ENCODE data around the gene PLEKHB1.

Gene PLEKHB1

GRCh38 chr11:73635721-73636120, 10.7 kb upstream of the PLEKHB1 start:
- no peak for TF ChIP-seq EZH2phosphoT487 (IDR thresholded peaks at IDR 0.05; ENCODE audit: borderline replicate concordance, low read length)
- no peak for TF ChIP-seq CTCF (IDR thresholded peaks at IDR 0.05; ENCODE audit: low read depth, low read length, poor library complexity, severe bottlenecking)
- Histone ChIP-seq H3K36me3 (ENCODE audit: control insufficient read depth, low read length) (no peaks in the 10 kb centered on the region), H4K20me1 (ENCODE audit: control insufficient read depth, insufficient read depth, low read depth, low read length) (no peaks in the 10 kb centered on the region), H3K27me3 (ENCODE audit: control insufficient read depth, low read length) (no peaks in the 10 kb centered on the region), H3F3A (ENCODE audit: control insufficient read depth, insufficient read depth) (no peaks in the 10 kb centered on the region), H3K27ac (ENCODE audit: low read depth, low read length) (no peak overlapping the region), H3K79me2 (ENCODE audit: control insufficient read depth, low read length) (no peaks in the 10 kb centered on the region), H3K4me1 (ENCODE audit: control insufficient read depth, low read length) (no peaks in the 10 kb centered on the region), H3K9me2 (replicated peaks; ENCODE audit: control insufficient read depth, low read length) (no peaks in the 10 kb centered on the region), H3K4me3 (ENCODE audit: low read length) (no peak overlapping the region), H3K4me2 (ENCODE audit: low read length) (no peak overlapping the region), H3K9me3 (ENCODE audit: control insufficient read depth, insufficient read depth, low read length) (no peaks in the 10 kb centered on the region)

- Histone ChIP-seq H3K36me3 (ENCODE audit: control insufficient read depth, low read length) (no peaks in the 10 kb centered on the region), H3K4me2 (ENCODE audit: low read length) (no peak overlapping the region), H3K79me2 (ENCODE audit: control insufficient read depth, low read length) (no peaks in the 10 kb centered on the region), H3K9me2 (replicated peaks; ENCODE audit: control insufficient read depth, low read length) (no peaks in the 10 kb centered on the region), H3K9me3 (ENCODE audit: control insufficient read depth, insufficient read depth, low read length) (no peaks in the 10 kb centered on the region), H4K20me1 (ENCODE audit: control insufficient read depth, insufficient read depth, low read depth, low read length) (no peaks in the 10 kb centered on the region), H3K27me3 (ENCODE audit: control insufficient read depth, low read length) (no peaks in the 10 kb centered on the region), H3F3A (ENCODE audit: control insufficient read depth, insufficient read depth) (no peaks in the 10 kb centered on the region), H3K4me1 (ENCODE audit: control insufficient read depth, low read length) (no peaks in the 10 kb centered on the region), H3K27ac (ENCODE audit: low read depth, low read length) (no peak overlapping the region), H3K4me3 (ENCODE audit: low read length) (no peak overlapping the region)
- TF ChIP-seq CTCF (IDR thresholded peaks at IDR 0.05; ENCODE audit: low read depth, low read length, poor library complexity, severe bottlenecking) (no peak), EZH2phosphoT487 (IDR thresholded peaks at IDR 0.05; ENCODE audit: borderline replicate concordance, low read length) (no peak)
Measured at GRCh38 chr11:73636249-73636648, 10.1 kb upstream of the PLEKHB1 start.

GRCh38 chr11:73637012-73637411, 9.4 kb upstream of the PLEKHB1 start:
- Histone ChIP-seq H3K79me2 (ENCODE audit: control insufficient read depth, low read length) (no peaks in the 10 kb centered on the region), H3K27me3 (ENCODE audit: control insufficient read depth, low read length) (no peaks in the 10 kb centered on the region), H3K9me3 (ENCODE audit: control insufficient read depth, insufficient read depth, low read length) (no peaks in the 10 kb centered on the region), H3K4me3 (ENCODE audit: low read length) (no peak overlapping the region), H3K27ac (ENCODE audit: low read depth, low read length) (no peak overlapping the region), H3K9me2 (replicated peaks; ENCODE audit: control insufficient read depth, low read length) (no peaks in the 10 kb centered on the region), H3K36me3 (ENCODE audit: control insufficient read depth, low read length) (no peaks in the 10 kb centered on the region), H3K4me1 (ENCODE audit: control insufficient read depth, low read length) (no peaks in the 10 kb centered on the region), H3K4me2 (ENCODE audit: low read length) (no peak overlapping the region), H3F3A (ENCODE audit: control insufficient read depth, insufficient read depth) (no peaks in the 10 kb centered on the region), H4K20me1 (ENCODE audit: control insufficient read depth, insufficient read depth, low read depth, low read length) (no peaks in the 10 kb centered on the region)
- TF ChIP-seq CTCF (IDR thresholded peaks at IDR 0.05; ENCODE audit: low read depth, low read length, poor library complexity, severe bottlenecking) (no peak), EZH2phosphoT487 (IDR thresholded peaks at IDR 0.05; ENCODE audit: borderline replicate concordance, low read length) (no peak)

GRCh38 chr11:73640592-73640991, 5.8 kb upstream of the PLEKHB1 start:
- H3K36me3 ChIP-seq (ENCODE audit: control insufficient read depth, low read length), result no peaks in the 10 kb centered on the region
- H3K79me2 ChIP-seq (ENCODE audit: control insufficient read depth, low read length), result no peaks in the 10 kb centered on the region
- no peaks in the 10 kb centered on the region for H4K20me1 ChIP-seq (ENCODE audit: control insufficient read depth, insufficient read depth, low read depth, low read length)
- no peaks in the 10 kb centered on the region for H3F3A ChIP-seq (ENCODE audit: control insufficient read depth, insufficient read depth)
- H3K4me2 ChIP-seq (ENCODE audit: low read length), result no peak overlapping the region
- no peak overlapping the region for H3K27ac ChIP-seq (ENCODE audit: low read depth, low read length)
- H3K9me2 ChIP-seq (replicated peaks; ENCODE audit: control insufficient read depth, low read length), result no peaks in the 10 kb centered on the region
- H3K4me3 ChIP-seq (ENCODE audit: low read length), result no peak overlapping the region
- TF ChIP-seq EZH2phosphoT487 (IDR thresholded peaks at IDR 0.05; ENCODE audit: borderline replicate concordance, low read length) (no peak), CTCF (IDR thresholded peaks at IDR 0.05; ENCODE audit: low read depth, low read length, poor library complexity, severe bottlenecking) (no peak)
- H3K4me1 ChIP-seq (ENCODE audit: control insufficient read depth, low read length), result no peaks in the 10 kb centered on the region
- H3K9me3 ChIP-seq (ENCODE audit: control insufficient read depth, insufficient read depth, low read length), result no peaks in the 10 kb centered on the region
- peaks cover 5% of the 10 kb centered on the region; the same call in 1 of the 2 replicates for H3K27me3 ChIP-seq (ENCODE audit: control insufficient read depth, low read length)
